SU-DHL-6 (cell line): ENCODE results near the gene CDH13.

Experiments used
- EZH2phosphoT487 ChIP-seq: fragments of 200-600 bp; sonication (generic), shearing (Covaris generic); conservative IDR thresholded peaks from 2 replicates; pipeline ENCODE4 v1.6.1; 2018; ENCODE audit warnings: mild to moderate bottlenecking, antibody characterized with exemption, low read length, moderate library complexity, mixed read lengths
- TF ChIP-seq, protein P1 (sequence below): fragments of 200-600 bp; sonication (generic); IDR thresholded peaks from one replicate; pipeline ENCODE4 v1.5.1; 2017; ENCODE audit warnings: antibody characterized with exemption, mild to moderate bottlenecking, low read length, moderate library complexity; ENCODE audit not compliant: insufficient read depth, poor library complexity, severe bottlenecking

DNA sequence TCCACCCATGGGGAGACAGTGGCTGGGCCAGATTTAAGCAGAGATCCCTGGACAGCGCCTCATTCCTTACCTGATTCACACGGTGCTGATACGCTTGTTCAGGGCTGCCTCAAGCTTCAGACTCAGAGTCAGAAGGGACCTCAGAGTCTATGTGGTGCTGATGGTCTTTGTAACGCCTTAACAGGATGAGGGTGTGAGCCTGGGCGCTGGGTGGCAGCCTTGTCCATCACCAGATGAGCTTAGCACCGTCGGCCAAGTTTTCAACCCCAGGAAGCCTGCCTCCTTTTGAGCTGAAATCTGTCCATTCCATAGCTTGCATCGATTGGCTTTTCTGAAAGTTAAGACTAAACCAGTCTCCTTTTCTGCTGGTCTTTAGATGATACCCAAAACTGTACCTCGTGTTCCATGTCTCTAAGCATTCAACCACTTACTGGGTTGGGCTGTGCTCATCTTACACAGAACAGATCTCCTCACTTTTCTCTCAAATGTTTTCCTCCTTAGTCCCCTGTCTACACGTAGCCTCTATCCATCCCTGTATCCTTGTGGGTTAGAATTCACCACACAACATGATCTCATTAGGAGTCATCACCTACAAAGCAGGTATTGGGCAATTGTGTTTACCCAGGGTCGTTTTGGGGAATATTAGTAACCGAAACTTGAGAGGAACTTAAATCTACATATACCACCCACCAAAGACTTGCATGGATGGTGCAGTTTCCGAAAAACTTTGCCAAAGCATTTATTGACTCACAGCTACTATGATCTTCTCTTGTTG, 573.4 kb downstream of the CDH13 start:
- TF ChIP-seq, protein P1, sequence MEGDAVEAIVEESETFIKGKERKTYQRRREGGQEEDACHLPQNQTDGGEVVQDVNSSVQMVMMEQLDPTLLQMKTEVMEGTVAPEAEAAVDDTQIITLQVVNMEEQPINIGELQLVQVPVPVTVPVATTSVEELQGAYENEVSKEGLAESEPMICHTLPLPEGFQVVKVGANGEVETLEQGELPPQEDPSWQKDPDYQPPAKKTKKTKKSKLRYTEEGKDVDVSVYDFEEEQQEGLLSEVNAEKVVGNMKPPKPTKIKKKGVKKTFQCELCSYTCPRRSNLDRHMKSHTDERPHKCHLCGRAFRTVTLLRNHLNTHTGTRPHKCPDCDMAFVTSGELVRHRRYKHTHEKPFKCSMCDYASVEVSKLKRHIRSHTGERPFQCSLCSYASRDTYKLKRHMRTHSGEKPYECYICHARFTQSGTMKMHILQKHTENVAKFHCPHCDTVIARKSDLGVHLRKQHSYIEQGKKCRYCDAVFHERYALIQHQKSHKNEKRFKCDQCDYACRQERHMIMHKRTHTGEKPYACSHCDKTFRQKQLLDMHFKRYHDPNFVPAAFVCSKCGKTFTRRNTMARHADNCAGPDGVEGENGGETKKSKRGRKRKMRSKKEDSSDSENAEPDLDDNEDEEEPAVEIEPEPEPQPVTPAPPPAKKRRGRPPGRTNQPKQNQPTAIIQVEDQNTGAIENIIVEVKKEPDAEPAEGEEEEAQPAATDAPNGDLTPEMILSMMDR: no peak
- TF ChIP-seq EZH2phosphoT487: no peak
